Testis (tissue), 2 donors: Measurements from ENCODE around the gene HSPB2.

Experiments used
- CTCF ChIP-seq, 3 experiments: fragments of 450-650 bp in 2 of 3; fragments of 200-600 bp in 1 of 3; sonication (generic) in 1 of 3; IDR thresholded peaks; one replicate each; pipeline ENCODE4 v1.5.1; 2016 to 2019; ENCODE audit warnings: antibody characterized with exemption in 3 of 3, mild to moderate bottlenecking in 2 of 3, moderate library complexity in 1 of 3
- POLR2A ChIP-seq: fragments of 450-650 bp; IDR thresholded peaks from one replicate; pipeline ENCODE4 v1.6.1; 2017; ENCODE audit warnings: antibody characterized with exemption, mild to moderate bottlenecking, moderate library complexity

GRCh38 chr11:111961389-111962300 is 49.1 kb downstream of the HSPB2 start:
- no peak for TF ChIP-seq POLR2A
- TF ChIP-seq CTCF (IDR thresholded peaks at IDR 0.05): no peak
